Measurements from ENCODE around the gene SLC26A11.
"Not testable (repeated sequence)": the region's sequence is repeated elsewhere in the genome, so short reads cannot be mapped to it uniquely, and the experiment has no call there.

SLC26A11 gene

GRCh38 chr17:80219763-80220053 is 519 bp upstream of the SLC26A11 start:
- DNase-seq: no peak

GRCh38 chr17:80220736-80221215 is 549 bp downstream of the SLC26A11 start:
- DNase-seq: peak; percentile 17 to 22

- DNase-seq: no peak
Measured at GRCh38 chr17:80221351-80222105, 1.3 kb downstream of the SLC26A11 start.

GRCh38 chr17:80222376-80223141 is 2.3 kb downstream of the SLC26A11 start:
- DNase-seq: no peak

- DNase-seq: no peak
Measured at GRCh38 chr17:80223142-80223815, 3.1 kb downstream of the SLC26A11 start.

GRCh38 chr17:80223838-80224497 is 3.7 kb downstream of the SLC26A11 start:
- DNase-seq: no peak

GRCh38 chr17:80224683-80225082 is 4.5 kb downstream of the SLC26A11 start:
- DNase-seq: no peak

GRCh38 chr17:80225230-80225629 is 5.0 kb downstream of the SLC26A11 start:
- DNase-seq: no peak

GRCh38 chr17:80227156-80227555 is 6.9 kb downstream of the SLC26A11 start:
- no peak for DNase-seq

GRCh38 chr17:80227666-80228065 is 7.4 kb downstream of the SLC26A11 start:
- DNase-seq: no peak

GRCh38 chr17:80228477-80228876 is 8.2 kb downstream of the SLC26A11 start:
- no peak for DNase-seq

- no peak for DNase-seq
Measured at GRCh38 chr17:80229011-80229410, 8.8 kb downstream of the SLC26A11 start.

GRCh38 chr17:80232438-80232837 is 12.2 kb downstream of the SLC26A11 start:
- DNase-seq: no peak

- DNase-seq: no peak
Measured at GRCh38 chr17:80233202-80233601, 13.0 kb downstream of the SLC26A11 start.

GRCh38 chr17:80236911-80237310 is 16.7 kb downstream of the SLC26A11 start:
- no peak for DNase-seq

- no peak for DNase-seq
Measured at GRCh38 chr17:80237386-80237785, 17.2 kb downstream of the SLC26A11 start.

- DNase-seq: no peak
Measured at GRCh38 chr17:80242505-80242904, 22.3 kb downstream of the SLC26A11 start.

GRCh38 chr17:80243526-80244433 is 23.6 kb downstream of the SLC26A11 start:
- DNase-seq: no peak

- DNase-seq: not testable (repeated sequence)
Measured at GRCh38 chr17:80244448-80244847, 24.2 kb downstream of the SLC26A11 start.

- no peak for DNase-seq
Measured at GRCh38 chr17:80244871-80245509, 24.8 kb downstream of the SLC26A11 start.

- DNase-seq: no peak
Measured at GRCh38 chr17:80245566-80246265, 25.5 kb downstream of the SLC26A11 start.
